Measurements from ENCODE around the gene PPP1R9B.
A peak's percentile ranks its signal among the peaks of the same experiment; 100 is the strongest.

The PPP1R9B gene

DNA sequence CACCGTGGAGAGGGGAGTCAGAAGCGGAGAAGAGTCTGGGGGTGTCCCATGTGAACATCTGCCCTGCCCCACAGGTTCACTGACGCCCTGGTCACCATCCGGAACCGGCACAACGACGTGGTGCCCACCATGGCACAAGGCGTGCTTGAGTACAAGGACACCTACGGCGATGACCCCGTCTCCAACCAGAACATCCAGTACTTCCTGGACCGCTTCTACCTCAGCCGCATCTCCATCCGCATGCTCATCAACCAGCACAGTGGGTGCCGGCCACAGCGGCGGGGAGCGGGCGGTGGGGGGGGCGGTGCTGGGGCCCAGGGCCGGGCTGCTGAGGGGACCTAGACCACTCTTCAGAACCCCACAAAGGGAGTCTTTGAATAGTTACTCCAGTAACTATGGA lies 44.7 kb downstream of the PPP1R9B start:
- DNase-seq (ENCODE audit: low read depth in 2 of 2): no peak
- H3K4me3 ChIP-seq (replicated peaks in 1 of 2; ENCODE audit: low read depth in 2 of 2, low read length in 2 of 2): no peak overlapping the region
- TF ChIP-seq, protein P1, sequence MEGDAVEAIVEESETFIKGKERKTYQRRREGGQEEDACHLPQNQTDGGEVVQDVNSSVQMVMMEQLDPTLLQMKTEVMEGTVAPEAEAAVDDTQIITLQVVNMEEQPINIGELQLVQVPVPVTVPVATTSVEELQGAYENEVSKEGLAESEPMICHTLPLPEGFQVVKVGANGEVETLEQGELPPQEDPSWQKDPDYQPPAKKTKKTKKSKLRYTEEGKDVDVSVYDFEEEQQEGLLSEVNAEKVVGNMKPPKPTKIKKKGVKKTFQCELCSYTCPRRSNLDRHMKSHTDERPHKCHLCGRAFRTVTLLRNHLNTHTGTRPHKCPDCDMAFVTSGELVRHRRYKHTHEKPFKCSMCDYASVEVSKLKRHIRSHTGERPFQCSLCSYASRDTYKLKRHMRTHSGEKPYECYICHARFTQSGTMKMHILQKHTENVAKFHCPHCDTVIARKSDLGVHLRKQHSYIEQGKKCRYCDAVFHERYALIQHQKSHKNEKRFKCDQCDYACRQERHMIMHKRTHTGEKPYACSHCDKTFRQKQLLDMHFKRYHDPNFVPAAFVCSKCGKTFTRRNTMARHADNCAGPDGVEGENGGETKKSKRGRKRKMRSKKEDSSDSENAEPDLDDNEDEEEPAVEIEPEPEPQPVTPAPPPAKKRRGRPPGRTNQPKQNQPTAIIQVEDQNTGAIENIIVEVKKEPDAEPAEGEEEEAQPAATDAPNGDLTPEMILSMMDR (IDR thresholded peaks at IDR 0.05; ENCODE audit: low read depth, low read length): no peak

DNA sequence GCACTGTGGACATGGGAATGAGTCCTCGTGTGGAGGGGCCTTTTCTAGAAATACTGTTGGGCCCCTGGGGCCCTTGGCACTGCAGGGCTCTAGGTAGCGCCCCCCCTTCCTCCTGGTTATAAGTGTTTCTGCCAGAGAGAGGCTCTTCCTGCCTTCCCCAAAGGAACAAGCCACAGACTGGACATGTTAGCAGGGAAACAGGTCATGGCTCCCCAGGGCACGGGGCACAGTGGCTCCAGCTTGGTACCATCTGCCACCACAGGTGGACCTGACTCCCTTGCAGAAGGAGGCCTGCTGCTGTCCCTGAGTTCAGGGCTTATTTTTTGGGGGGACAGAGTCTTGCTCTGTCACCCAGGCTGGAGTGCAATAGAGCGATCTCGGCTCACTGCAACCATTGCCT lies 46.5 kb downstream of the PPP1R9B start:
- TF ChIP-seq, protein P1 (IDR thresholded peaks at IDR 0.05; ENCODE audit: low read depth, low read length): no peak
- no peak overlapping the region for H3K4me3 ChIP-seq (replicated peaks in 1 of 2; ENCODE audit: low read depth in 2 of 2, low read length in 2 of 2)
- no peak for DNase-seq (ENCODE audit: low read depth in 2 of 2)

DNA sequence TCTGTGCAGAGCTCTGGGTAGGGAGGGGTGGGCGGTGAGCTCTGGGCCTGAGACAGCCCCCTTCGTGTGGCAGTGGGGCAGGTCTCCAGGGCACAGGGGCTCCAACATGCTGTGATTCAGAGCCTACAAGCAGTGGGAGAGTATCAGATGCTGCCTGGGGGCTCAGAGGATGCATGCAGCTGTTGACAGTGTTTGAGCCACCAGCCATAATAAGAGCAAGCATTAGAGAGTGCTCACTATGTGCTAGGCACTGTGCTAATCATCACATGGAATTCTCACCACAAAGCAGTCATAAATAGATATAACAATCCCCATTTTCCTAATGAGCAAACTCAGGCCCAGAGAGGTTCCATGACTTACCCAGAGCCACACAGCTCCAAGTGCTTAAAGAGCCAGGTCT lies 47.2 kb downstream of the PPP1R9B start:
- TF ChIP-seq, protein P1 (IDR thresholded peaks at IDR 0.05; ENCODE audit: low read depth, low read length): no peak
- H3K4me3 ChIP-seq (replicated peaks in 1 of 2; ENCODE audit: low read depth in 2 of 2, low read length in 2 of 2): no peak overlapping the region
- DNase-seq (ENCODE audit: low read depth in 2 of 2): no peak

DNA sequence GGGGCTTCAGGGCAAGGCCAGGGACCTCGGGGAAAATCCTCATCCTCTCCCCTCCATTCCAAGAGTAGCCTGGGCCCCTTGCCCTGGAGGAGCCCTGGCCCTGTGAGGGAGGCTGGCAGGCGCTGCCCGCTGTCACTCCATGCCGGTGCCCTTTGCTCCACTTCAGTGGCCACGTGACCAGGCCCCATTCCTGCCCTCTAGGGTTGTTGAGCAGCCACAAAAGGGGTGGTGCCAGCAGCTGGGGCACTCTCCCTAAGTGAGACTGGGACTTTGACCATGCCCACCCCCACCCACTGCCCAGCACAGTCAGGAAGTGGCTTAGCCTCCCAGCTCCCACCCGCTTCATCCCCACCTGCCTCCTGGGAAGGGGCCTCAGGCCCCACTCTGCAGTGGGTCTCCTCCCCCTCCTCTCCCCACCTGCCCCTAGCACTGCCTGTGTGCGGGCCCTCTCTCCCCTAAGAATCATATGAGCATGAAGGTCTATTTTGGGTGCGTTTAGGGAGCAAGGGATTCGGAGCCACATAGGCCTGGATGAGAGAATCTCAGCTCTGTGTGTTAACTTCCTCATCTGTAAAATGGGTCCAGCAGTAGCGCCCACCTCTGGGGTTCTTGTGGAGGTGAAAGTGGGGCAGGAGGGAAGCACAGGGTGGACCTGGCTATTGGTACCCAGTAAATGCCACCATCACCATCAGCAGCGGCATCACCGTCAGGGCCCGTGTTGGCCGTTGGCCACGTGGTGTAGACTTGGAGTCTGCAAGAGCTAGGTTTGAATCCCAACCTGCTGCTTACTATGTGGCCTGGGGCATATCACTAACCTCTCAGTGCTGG lies 48.1 kb downstream of the PPP1R9B start:
- TF ChIP-seq, protein P1 (IDR thresholded peaks at IDR 0.05; ENCODE audit: low read depth, low read length): no peak
- H3K4me3 ChIP-seq (replicated peaks in 1 of 2; ENCODE audit: low read depth in 2 of 2, low read length in 2 of 2): no peak overlapping the region
- DNase-seq (ENCODE audit: low read depth in 2 of 2): peak in 1 of 2 donors; percentile 23

DNA sequence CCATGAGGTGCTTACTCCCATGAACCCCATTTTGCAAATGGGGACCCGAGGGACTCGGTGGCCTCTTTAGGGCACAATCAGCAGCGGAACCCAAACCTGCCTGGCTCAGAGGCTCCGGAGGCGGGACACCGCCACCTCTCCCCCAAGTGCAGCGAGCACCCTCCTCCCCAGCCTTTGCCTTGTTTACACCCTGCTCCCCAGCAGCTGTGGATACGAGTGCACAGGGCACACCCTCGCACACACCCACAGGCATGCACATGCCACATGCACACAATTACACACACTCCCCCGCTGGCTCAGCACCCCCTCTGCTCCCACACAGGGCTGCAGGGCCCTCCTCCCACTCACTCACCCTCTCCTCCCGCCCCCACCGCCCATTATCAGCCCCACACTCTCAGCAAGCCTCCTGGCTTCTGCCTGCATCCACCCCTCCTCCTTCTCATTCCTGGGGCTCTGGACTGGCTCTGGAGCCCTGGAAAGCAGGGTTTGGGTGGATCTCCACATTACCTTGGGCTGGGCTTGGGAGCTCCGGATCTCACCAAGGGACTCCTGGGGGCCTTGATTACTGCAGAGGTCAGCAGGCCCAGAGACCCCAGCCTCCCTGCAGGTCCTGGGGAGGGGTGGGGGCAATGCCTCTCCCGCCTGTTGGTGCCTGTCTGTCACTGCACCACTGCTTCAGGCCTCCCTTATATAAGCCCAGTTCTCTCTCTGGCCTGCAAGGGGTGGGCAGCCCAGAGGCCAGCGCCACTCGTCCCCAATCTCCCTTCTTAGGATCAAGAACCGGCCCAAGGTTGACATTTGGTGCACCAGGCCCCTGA lies 48.9 kb downstream of the PPP1R9B start:
- peak in 1 of 2 donors; percentile 50 for DNase-seq (ENCODE audit: low read depth in 2 of 2)
- no peak overlapping the region for H3K4me3 ChIP-seq (replicated peaks in 1 of 2; ENCODE audit: low read depth in 2 of 2, low read length in 2 of 2)
- TF ChIP-seq, protein P1 (IDR thresholded peaks at IDR 0.05; ENCODE audit: low read depth, low read length): no peak

DNA sequence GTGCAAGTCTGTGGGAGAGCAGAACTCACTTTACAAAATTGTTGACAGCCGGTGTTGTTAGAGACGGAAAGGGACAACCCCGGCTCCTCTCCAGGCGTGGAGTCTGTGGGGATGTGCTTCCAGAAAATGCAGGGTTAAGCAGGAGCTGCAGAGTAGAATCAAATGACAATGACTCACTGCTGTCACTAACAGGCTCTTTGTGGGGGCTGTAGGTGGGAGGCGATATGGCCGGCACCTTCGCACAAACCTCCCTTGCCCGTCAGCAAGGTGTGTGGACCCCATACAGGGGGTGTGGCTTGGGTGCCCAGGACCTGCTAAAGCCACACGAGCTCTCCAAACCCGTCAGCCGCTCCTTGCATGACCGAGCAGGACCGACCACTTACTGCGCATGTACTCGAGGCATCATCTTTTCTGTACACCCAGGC lies 49.5 kb downstream of the PPP1R9B start:
- no peak for DNase-seq (ENCODE audit: low read depth in 2 of 2)
- H3K4me3 ChIP-seq (replicated peaks in 1 of 2; ENCODE audit: low read depth in 2 of 2, low read length in 2 of 2): no peak overlapping the region
- TF ChIP-seq, protein P1 (IDR thresholded peaks at IDR 0.05; ENCODE audit: low read depth, low read length): no peak
